Measurements from ENCODE around the gene PTPRG.
"Not testable (repeated sequence)": the region's sequence is repeated elsewhere in the genome, so short reads cannot be mapped to it uniquely, and the experiment has no call there.

Gene PTPRG

DNA sequence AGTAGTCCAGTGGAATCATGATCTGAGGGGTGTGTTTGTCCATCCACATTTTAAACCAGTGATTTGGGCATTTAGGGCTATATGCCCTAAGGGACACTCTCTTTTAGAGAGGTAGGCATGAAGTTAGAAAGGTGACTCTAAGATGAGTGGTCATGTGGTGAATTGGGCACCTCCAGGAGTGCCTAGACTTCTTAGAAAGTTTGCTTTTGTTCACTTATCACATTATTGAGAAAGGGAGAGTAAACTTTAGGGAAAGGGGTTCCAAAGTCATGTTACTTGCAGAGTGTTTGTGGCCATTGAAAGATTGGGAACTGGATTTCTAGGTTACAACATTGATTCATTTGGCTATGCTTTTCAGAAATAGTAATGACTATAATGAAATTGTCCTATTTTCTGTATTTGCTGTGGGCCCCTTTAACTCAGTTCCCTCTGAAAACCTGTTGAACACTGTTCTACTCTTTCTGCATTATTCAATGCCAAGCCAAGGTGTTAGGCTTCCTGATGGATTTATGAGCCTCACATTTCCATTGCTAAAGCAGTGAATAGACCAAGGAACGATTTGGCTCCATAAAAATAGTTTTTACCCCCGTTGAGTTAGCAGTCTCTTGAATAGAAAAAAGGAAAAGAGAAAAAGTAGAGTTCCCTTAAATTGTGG lies 169.3 kb downstream of the PTPRG start:
- no peak for FAIRE-seq

GRCh38 chr3:61733000-61733399 lies 171.6 kb downstream of the PTPRG start:
- no peak for FAIRE-seq

- FAIRE-seq = no peak
Measured at GRCh38 chr3:61733876-61734275, 172.5 kb downstream of the PTPRG start.

GRCh38 chr3:61734749-61735686 lies 173.6 kb downstream of the PTPRG start:
- no peak for FAIRE-seq

DNA sequence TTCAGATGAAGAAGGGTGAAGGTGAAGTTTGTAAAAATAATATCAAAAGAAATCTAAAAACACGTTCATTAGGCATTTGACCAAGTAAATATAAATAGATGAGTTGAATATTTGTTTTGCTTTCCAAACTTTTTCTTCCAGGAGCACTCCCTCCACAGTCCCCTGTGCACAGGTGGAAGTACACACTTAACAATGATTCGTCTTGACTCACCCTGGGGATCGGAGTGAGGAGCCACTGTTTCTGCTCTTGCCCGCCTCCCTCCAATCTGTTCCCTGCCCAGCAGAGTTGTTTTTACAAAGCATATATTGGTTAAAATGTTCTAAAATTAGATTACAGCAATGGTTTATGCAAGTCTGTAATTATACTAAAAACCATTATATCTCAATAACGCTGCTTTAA lies 175.1 kb downstream of the PTPRG start:
- no peak for FAIRE-seq

- FAIRE-seq = no peak
Measured at GRCh38 chr3:61739640-61740039, 178.3 kb downstream of the PTPRG start.

DNA sequence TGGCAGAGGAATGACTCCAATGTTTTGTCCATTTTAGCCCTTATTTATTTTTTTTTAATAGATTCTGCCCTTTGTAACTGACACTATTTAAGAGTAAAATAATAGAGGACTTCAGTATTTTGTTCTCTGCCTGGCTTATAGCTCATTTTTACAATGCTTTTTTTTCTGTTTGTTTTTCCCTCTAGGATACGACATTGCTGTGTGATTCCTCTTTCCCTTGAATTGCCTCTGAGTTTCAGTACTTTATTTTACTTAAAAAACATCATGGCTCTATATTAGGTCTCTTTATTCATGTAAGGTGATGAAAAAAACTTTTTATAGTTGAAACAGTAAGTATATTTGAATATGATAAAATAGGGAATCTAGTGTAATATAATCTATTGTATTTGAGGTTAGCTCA lies 179.1 kb downstream of the PTPRG start:
- no peak for FAIRE-seq

- FAIRE-seq = no peak
Measured at GRCh38 chr3:61741551-61741950, 180.2 kb downstream of the PTPRG start.

- no peak for FAIRE-seq
Measured at GRCh38 chr3:61742006-61742405, 180.6 kb downstream of the PTPRG start.

GRCh38 chr3:61743067-61743466 lies 181.7 kb downstream of the PTPRG start:
- no peak for FAIRE-seq

DNA sequence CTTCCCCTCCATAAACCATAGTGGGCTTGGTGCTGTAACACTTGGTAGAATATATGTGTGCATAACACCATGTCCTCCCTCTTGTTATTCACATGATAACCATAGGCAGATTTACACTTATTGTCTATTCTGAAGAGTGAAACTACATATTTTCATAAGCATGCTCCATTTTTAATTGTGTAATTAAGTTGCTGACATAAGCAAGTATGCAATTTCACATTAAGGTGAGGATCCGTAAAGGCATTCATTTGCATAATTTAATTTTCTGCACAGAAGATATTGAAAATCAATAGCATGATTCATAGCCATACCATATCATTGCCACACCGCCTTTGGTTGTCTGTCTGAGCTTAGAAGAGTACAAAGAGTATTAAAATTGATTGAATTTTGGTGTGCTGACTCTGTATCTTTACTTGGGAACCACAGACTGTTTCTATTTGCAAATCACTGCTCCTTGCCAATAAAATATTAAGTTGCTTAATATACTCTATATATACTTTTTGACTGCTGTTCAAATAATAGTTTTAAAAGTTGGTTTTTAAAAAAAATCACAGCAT lies 182.4 kb downstream of the PTPRG start:
- FAIRE-seq = no peak

- no peak for FAIRE-seq
Measured at GRCh38 chr3:61748288-61748687, 186.9 kb downstream of the PTPRG start.

DNA sequence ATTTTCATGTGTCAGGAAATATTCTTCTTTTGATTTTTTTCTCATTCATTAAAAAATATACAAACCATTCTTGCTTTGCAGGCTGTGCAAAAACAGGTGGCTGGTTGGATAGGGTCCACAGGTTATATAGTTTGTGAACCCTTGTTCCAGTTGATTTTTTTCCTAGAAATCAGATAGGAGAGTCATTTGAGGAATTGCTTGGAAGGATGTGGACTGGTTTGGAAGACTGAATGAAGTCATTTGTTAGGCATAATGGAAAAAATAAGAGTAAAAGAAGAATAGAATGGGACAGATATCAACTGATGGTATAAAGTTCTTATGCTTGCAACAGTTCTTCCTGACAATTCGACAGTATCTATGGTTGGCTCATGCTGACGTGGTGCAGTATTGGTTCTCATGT lies 189.4 kb downstream of the PTPRG start:
- FAIRE-seq = no peak

- FAIRE-seq = no peak
Measured at GRCh38 chr3:61758839-61759238, 197.5 kb downstream of the PTPRG start.

GRCh38 chr3:61760783-61761182 lies 199.4 kb downstream of the PTPRG start:
- not testable (repeated sequence) for FAIRE-seq

DNA sequence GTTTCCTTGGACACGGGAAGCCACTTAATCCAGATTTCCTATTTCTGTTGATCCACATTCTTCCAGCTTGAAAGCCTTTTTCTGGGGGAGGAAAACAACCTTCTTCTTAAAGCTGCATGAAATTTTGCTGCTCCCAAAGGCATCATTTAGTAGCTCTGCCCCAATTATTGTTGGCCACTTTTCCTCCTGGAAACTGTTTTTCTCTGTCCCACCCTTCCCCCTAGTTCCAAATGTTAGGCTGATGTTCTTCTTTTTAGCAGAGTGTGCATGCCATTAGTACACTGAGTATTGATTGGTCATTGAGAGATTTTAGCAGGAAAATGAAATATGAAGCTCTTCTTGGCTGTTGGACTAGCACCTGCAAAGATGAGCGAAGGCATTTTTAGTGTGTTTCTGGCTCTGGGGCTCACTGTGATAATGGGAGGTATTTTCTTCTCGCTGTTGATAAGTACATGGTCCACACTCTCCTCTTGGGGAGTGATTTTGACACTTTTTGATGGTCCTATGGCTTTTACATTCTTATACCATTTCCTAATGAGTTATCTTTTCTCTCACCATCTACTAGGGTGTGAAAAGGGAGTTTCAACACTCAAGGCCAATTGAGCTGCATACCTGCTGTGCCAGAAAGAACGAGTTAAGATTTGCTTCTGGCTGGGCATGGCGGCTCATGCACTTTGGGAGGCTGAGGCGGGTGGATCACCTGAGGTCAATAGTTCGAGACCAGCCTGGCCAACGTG lies 200.5 kb downstream of the PTPRG start:
- FAIRE-seq = no peak

DNA sequence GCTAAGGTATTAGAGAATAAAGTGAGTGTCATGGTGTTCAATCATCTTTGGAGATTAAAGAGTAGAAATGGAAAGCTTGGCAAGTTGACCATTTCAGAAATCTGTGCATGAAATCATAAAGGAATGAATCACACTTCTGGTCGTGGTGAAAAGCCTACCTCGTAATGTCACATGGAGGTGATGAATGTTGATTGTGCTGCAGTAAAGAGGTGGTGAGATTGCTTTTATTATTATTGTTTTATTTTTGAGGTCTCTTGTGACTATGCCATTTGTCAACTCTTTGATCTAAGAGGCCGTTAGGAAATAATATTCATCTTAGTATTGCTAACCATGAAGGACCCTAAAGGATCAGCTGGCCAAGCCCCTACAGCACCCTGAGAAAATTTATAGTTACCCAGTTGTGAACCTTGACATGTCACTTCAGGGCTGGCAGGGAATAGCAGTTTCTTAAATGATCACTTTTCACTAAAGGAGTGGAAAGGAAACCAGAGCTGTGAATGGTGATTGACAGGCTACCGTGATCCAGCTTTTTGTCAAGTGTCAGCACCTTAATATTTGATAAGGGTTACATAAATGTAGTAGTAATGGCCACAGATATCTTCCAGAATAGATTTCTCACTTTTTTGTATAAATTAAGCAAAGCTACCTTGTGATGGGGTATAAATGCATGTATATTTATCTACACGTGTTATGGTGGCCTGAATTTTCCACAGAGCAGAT lies 203.9 kb downstream of the PTPRG start:
- FAIRE-seq = no peak

DNA sequence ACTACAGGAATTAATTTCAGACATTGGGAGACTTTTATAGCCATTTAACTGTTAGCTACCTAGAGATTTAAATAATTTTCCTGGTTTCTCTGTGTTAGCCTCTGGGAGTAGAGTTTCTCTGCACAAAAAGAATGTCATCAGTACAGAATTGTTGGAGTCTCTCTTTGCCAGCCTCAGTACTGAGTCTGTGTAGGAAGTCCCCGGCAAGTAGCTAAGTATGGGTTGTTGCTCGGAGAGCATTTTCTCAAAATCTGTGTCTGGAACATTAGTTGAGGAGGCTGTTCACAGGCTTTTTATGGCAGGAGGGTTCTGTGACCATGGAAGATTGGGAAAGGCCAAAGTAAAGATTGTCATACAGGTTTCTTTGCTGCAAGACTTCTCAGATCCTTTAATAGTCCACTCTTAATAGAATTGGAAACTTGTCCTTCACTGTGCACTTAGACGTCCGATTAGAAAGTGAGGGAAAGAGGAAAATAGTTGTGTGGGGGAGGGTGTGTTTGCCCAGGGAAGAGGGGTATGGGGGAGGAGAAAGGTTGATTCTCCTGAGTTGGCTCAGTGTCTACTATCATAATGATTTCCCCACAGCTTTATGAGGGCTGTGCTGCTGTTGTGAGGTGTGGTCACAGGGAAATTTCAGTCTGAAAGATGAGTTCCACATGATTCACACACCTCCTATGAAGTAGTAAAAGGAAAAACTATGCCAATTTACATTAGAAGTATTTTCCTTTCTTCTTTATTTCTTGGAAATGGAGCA lies 207.1 kb downstream of the PTPRG start:
- FAIRE-seq = no peak

DNA sequence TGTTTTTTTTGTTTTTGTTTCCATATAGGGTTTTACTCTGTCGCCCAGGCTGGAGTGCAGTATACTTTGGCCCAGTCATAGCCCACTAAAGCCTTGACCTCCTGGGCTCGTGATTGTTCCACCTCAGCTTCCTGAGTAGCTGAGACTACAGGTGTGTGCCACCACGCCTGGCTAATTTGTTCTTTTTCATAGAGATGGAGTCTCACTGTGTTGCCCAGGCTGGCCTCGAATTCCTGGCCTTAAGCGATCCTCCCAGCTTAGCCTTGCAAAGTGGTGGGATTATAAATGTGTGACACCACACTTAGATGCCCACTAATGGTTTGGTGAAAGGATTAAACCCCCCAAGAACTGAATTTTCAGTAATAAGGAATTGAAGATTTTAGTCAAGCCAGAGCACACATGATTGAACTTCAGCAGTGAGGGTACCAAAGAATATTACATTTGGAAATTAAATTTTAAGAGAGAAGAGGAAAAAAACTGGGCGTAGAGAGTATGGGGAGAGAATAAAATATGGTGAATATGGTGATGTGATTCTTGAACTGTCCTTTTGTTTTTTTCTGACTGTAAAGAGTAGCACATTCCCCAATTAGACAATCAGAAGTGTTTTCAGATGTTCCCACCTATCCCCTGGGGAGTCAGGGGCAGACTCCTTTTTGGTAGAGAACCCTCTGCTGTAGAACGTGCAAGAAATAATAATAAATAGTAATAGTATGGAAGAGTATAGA lies 208.1 kb downstream of the PTPRG start:
- FAIRE-seq = no peak

DNA sequence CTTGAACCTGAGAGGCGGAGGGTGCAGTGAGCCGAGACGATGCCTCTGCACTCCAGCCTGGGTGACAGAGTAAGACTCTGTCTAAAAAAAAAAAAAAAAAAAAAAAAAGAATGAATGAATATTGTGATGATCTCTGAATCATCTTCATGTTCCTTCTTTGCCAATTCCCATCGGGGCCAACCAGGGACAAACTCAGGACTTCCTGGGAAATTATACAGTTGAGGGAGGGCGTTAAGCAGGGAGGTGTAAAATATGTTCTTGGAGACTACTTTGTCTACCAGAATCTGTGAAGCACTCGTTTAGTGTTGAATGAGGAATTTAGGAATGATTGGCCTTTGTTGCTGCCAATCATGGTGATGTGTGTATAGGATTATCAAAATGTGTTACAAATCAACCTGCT lies 210.6 kb downstream of the PTPRG start:
- FAIRE-seq = no peak

DNA sequence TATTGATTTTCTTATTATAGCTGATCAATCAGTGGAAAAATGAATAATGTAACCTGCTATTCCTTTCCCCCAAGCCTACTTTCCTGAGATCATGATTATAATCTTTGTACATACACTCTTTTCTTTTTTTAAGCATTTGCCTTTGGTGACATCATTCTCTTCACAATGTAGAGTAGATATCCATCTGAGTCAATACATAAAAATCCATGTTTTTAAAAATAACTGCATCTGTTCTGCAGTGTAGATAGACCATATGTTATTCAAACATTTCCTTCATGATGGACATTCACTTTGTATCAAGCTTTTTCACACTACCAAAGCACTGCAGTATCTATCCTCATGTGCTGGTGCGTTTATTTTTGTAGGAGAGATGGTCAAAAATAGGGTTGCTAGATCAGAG lies 211.1 kb downstream of the PTPRG start:
- no peak for FAIRE-seq
